ENCODE data around the gene METTL5.

DNA sequence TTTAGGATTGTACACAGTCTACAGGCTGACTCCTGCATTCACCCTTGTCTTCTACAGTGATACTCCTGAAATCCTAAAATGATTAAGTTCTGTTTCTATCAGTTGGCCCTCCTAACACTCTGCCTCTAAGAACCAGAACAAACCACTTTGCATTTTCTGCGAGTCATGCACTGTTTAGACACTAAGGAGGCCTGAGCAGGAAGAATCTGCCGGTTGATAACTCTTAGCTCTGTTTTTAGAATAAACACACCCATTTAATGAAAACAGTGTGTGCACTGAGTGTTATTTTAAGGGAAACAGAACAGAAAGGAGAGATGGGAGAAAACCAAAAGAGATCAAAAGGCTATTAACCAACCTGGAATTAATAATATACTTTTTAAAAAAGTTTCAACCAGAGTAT lies 48.9 kb downstream of the METTL5 start:
- TF ChIP-seq, protein P1, sequence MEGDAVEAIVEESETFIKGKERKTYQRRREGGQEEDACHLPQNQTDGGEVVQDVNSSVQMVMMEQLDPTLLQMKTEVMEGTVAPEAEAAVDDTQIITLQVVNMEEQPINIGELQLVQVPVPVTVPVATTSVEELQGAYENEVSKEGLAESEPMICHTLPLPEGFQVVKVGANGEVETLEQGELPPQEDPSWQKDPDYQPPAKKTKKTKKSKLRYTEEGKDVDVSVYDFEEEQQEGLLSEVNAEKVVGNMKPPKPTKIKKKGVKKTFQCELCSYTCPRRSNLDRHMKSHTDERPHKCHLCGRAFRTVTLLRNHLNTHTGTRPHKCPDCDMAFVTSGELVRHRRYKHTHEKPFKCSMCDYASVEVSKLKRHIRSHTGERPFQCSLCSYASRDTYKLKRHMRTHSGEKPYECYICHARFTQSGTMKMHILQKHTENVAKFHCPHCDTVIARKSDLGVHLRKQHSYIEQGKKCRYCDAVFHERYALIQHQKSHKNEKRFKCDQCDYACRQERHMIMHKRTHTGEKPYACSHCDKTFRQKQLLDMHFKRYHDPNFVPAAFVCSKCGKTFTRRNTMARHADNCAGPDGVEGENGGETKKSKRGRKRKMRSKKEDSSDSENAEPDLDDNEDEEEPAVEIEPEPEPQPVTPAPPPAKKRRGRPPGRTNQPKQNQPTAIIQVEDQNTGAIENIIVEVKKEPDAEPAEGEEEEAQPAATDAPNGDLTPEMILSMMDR (IDR thresholded peaks at IDR 0.05 in 8 of 11, conservative IDR thresholded peaks at IDR 0.05 in 3 of 11) = no peak
- no peak for TF ChIP-seq POLR2A (IDR thresholded peaks at IDR 0.05)

Data from spleen (tissue), 7 donors.